NCI-H345 treated with DMSO at 0.1 percent for 48 hours (cell line): Measurements from ENCODE around the gene NDUFB10.
"Not testable (repeated sequence)": the region's sequence is repeated elsewhere in the genome, so short reads cannot be mapped to it uniquely, and the experiment has no call there.

Experiments used
- DNase-seq: peaks from one replicate; lab custom pipeline; 2025; ENCODE audit not compliant: unreplicated experiment; lab: John Stamatoyannopoulos, UW

Gene NDUFB10

GRCh38 chr16:1944612-1945199, 14.6 kb upstream of the NDUFB10 start:
- no peak for DNase-seq

- no peak for DNase-seq
These were observed 13.6 kb upstream of the NDUFB10 start for GRCh38 chr16:1945559-1946391.

GRCh38 chr16:1946495-1947368, 12.6 kb upstream of the NDUFB10 start:
- DNase-seq = no peak

- no peak for DNase-seq
These were observed 12.0 kb upstream of the NDUFB10 start for GRCh38 chr16:1947369-1947670.

GRCh38 chr16:1949507-1949906, 9.8 kb upstream of the NDUFB10 start:
- DNase-seq = no peak

GRCh38 chr16:1950047-1950446, 9.3 kb upstream of the NDUFB10 start:
- DNase-seq = no peak

GRCh38 chr16:1950559-1950958, 8.8 kb upstream of the NDUFB10 start:
- DNase-seq = no peak

- DNase-seq = no peak
These were observed 5.6 kb upstream of the NDUFB10 start for GRCh38 chr16:1953734-1954133.

- DNase-seq = not testable (repeated sequence)
These were observed 1.8 kb upstream of the NDUFB10 start for GRCh38 chr16:1957434-1958142.

- not testable (repeated sequence) for DNase-seq
These were observed 1.2 kb upstream of the NDUFB10 start for GRCh38 chr16:1958143-1958491.

GRCh38 chr16:1958715-1959268, 546 bp upstream of the NDUFB10 start:
- no peak for DNase-seq

GRCh38 chr16:1960665-1961630, 1.6 kb downstream of the NDUFB10 start:
- peak; percentile 24 for DNase-seq

GRCh38 chr16:1961651-1962067, 2.3 kb downstream of the NDUFB10 start:
- peak; percentile 10 for DNase-seq

GRCh38 chr16:1962161-1963153, 3.1 kb downstream of the NDUFB10 start:
- DNase-seq = not testable (repeated sequence)

- DNase-seq = no peak
These were observed 4.6 kb downstream of the NDUFB10 start for GRCh38 chr16:1963806-1964505.

GRCh38 chr16:1964506-1965395, 5.4 kb downstream of the NDUFB10 start, which contains the start of gene RPS2:
RPS2 (minus strand) TSS chr16:1964826; CDS start chr16:1964625, 201 bp downstream.
- peak; percentile 95 for DNase-seq
